ENCODE data around the gene XXYLT1.

- TF ChIP-seq, protein P1, sequence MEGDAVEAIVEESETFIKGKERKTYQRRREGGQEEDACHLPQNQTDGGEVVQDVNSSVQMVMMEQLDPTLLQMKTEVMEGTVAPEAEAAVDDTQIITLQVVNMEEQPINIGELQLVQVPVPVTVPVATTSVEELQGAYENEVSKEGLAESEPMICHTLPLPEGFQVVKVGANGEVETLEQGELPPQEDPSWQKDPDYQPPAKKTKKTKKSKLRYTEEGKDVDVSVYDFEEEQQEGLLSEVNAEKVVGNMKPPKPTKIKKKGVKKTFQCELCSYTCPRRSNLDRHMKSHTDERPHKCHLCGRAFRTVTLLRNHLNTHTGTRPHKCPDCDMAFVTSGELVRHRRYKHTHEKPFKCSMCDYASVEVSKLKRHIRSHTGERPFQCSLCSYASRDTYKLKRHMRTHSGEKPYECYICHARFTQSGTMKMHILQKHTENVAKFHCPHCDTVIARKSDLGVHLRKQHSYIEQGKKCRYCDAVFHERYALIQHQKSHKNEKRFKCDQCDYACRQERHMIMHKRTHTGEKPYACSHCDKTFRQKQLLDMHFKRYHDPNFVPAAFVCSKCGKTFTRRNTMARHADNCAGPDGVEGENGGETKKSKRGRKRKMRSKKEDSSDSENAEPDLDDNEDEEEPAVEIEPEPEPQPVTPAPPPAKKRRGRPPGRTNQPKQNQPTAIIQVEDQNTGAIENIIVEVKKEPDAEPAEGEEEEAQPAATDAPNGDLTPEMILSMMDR (IDR thresholded peaks at IDR 0.05) = no peak
- TF ChIP-seq POLR2A (IDR thresholded peaks at IDR 0.05) = no peak
These were observed 192.0 kb downstream of the XXYLT1 start for GRCh38 chr3:195078891-195079440.
